Measurements from ENCODE around the gene STX19. TPM values are rescaled to one million over a fixed set of nuclear protein-coding genes. Genes with fewer than 3 reads are reported as not detected.

Gene STX19
- total and polyA plus RNA-seq, 2 experiments from 2014 or later, result 0.12 to 0.47 TPM

DNA sequence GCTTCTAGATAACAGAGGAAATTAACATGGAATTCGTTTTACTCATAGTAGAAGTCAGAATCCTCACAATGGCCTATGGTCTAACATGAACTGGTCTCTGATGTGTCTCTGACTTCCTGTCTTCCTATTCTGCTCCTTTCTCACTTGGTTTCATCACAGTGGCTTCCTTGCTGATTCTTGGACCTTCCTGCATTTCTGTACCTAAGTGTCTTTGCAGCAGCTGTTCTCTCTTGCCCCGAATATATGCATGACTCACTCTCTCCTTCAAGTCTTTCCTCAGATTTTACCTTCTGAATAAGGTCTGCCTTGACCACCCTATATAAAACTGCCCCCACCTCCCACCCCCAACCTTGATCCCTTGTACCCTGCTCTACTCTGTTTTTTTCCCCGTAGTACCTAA is 34.3 kb downstream of the STX19 start:
- H3K4me3 ChIP-seq, result no peak overlapping the region
- DNase-seq (ENCODE audit: low spot score), result no peak
- 83% methylated on average over 3 of the region's 3 CpGs for WGBS (ENCODE audit: low lambda C conversion rate, missing lambda C conversion rate)
- peaks cover 10% of the 10 kb centered on the region for H3K79me2 ChIP-seq
- H3K4me2 ChIP-seq, result no peak overlapping the region
- no peak overlapping the region for H3K27ac ChIP-seq
- no peaks in the 10 kb centered on the region for H4K20me1 ChIP-seq (ENCODE audit: insufficient read depth, poor library complexity, severe bottlenecking)
- no peaks in the 10 kb centered on the region for H3K4me1 ChIP-seq (ENCODE audit: insufficient read depth)
- no peaks in the 10 kb centered on the region for H3K9me3 ChIP-seq (ENCODE audit: low read depth)
- no peak for TF ChIP-seq EZH2 (IDR thresholded peaks at IDR 0.05; ENCODE audit: borderline replicate concordance)
- TF ChIP-seq, protein P1, sequence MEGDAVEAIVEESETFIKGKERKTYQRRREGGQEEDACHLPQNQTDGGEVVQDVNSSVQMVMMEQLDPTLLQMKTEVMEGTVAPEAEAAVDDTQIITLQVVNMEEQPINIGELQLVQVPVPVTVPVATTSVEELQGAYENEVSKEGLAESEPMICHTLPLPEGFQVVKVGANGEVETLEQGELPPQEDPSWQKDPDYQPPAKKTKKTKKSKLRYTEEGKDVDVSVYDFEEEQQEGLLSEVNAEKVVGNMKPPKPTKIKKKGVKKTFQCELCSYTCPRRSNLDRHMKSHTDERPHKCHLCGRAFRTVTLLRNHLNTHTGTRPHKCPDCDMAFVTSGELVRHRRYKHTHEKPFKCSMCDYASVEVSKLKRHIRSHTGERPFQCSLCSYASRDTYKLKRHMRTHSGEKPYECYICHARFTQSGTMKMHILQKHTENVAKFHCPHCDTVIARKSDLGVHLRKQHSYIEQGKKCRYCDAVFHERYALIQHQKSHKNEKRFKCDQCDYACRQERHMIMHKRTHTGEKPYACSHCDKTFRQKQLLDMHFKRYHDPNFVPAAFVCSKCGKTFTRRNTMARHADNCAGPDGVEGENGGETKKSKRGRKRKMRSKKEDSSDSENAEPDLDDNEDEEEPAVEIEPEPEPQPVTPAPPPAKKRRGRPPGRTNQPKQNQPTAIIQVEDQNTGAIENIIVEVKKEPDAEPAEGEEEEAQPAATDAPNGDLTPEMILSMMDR (IDR thresholded peaks at IDR 0.05; ENCODE audit: poor library complexity), result no peak
- no peak for TF ChIP-seq EZH2phosphoT487 (IDR thresholded peaks at IDR 0.05; ENCODE audit: low read depth, severe bottlenecking, unreplicated experiment)
- no peak overlapping the region for H2AFZ ChIP-seq
- no peaks in the 10 kb centered on the region for H3K36me3 ChIP-seq (replicated peaks; ENCODE audit: insufficient read depth, low read depth)
- H3K27me3 ChIP-seq, result no peaks in the 10 kb centered on the region
- no peaks in the 10 kb centered on the region for H3K9me2 ChIP-seq (replicated peaks; ENCODE audit: insufficient read depth)

DNA sequence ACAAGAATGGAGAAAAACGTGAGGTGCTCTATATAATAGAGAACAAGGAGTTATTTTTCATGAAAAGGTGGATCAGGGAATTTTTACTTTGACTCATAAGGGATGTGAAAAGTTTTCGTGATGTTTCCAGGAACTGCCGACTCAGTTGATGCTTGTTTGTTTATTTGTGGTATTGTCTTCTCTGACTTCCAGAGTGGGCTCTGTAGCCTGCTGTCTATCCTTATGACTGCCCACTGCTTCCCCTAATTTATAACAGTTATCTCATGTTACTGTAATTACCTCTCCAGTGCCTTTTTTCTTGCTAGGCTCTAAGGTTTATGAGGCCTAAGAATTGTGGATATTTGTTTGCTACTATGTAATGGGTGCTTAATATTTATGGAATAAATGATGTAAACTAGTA is 36.2 kb downstream of the STX19 start:
- no peak for DNase-seq (ENCODE audit: low spot score)
- TF ChIP-seq, protein P1 (IDR thresholded peaks at IDR 0.05; ENCODE audit: poor library complexity), result no peak
- no peak for TF ChIP-seq EZH2 (IDR thresholded peaks at IDR 0.05; ENCODE audit: borderline replicate concordance)
- TF ChIP-seq EZH2phosphoT487 (IDR thresholded peaks at IDR 0.05; ENCODE audit: low read depth, severe bottlenecking, unreplicated experiment), result no peak
- H3K27ac ChIP-seq, result no peak overlapping the region
- no peaks in the 10 kb centered on the region for H3K9me3 ChIP-seq (ENCODE audit: low read depth)
- no peak overlapping the region for H3K4me3 ChIP-seq
- H3K79me2 ChIP-seq, result peaks cover 10% of the 10 kb centered on the region
- H3K27me3 ChIP-seq, result no peaks in the 10 kb centered on the region
- no peak overlapping the region for H2AFZ ChIP-seq
- H3K4me2 ChIP-seq, result no peak overlapping the region
- no peaks in the 10 kb centered on the region for H3K9me2 ChIP-seq (replicated peaks; ENCODE audit: insufficient read depth)
- no peaks in the 10 kb centered on the region for H3K36me3 ChIP-seq (replicated peaks; ENCODE audit: insufficient read depth, low read depth)
- no peaks in the 10 kb centered on the region for H3K4me1 ChIP-seq (ENCODE audit: insufficient read depth)
- no peaks in the 10 kb centered on the region for H4K20me1 ChIP-seq (ENCODE audit: insufficient read depth, poor library complexity, severe bottlenecking)
- WGBS (ENCODE audit: low lambda C conversion rate, missing lambda C conversion rate), result 72% methylated on average over 3 of the region's 3 CpGs

DNA sequence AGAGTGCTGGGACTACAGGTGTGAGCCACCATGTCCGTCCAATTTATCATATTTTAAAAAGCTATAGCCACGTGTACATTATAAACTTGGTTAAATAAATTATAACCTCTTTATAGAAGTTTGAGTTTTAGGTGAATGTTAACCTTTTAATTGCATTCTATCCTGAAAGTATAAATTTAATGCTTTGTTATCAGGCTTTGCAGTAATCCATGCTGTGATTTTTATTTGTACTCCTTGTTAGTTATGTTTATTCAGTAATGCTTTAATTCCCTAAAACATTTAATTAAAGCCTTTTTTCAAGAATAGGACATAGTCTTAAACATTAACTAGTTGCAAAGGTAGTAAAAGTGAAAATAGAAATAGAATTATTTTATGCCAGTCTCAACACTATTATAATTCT is 36.8 kb downstream of the STX19 start:
- H3K9me3 ChIP-seq (ENCODE audit: low read depth), result no peaks in the 10 kb centered on the region
- no peaks in the 10 kb centered on the region for H3K9me2 ChIP-seq (replicated peaks; ENCODE audit: insufficient read depth)
- no peak overlapping the region for H2AFZ ChIP-seq
- H4K20me1 ChIP-seq (ENCODE audit: insufficient read depth, poor library complexity, severe bottlenecking), result no peaks in the 10 kb centered on the region
- no peak overlapping the region for H3K4me2 ChIP-seq
- 77% methylated on average over 2 of the region's 2 CpGs for WGBS (ENCODE audit: low lambda C conversion rate, missing lambda C conversion rate)
- H3K36me3 ChIP-seq (replicated peaks; ENCODE audit: insufficient read depth, low read depth), result no peaks in the 10 kb centered on the region
- H3K4me3 ChIP-seq, result no peak overlapping the region
- no peaks in the 10 kb centered on the region for H3K27me3 ChIP-seq
- H3K27ac ChIP-seq, result no peak overlapping the region
- DNase-seq (ENCODE audit: low spot score), result no peak
- no peak for TF ChIP-seq EZH2 (IDR thresholded peaks at IDR 0.05; ENCODE audit: borderline replicate concordance)
- no peak for TF ChIP-seq EZH2phosphoT487 (IDR thresholded peaks at IDR 0.05; ENCODE audit: low read depth, severe bottlenecking, unreplicated experiment)
- TF ChIP-seq, protein P1 (IDR thresholded peaks at IDR 0.05; ENCODE audit: poor library complexity), result no peak
- H3K79me2 ChIP-seq, result peaks cover 14% of the 10 kb centered on the region
- H3K4me1 ChIP-seq (ENCODE audit: insufficient read depth), result no peaks in the 10 kb centered on the region

DNA sequence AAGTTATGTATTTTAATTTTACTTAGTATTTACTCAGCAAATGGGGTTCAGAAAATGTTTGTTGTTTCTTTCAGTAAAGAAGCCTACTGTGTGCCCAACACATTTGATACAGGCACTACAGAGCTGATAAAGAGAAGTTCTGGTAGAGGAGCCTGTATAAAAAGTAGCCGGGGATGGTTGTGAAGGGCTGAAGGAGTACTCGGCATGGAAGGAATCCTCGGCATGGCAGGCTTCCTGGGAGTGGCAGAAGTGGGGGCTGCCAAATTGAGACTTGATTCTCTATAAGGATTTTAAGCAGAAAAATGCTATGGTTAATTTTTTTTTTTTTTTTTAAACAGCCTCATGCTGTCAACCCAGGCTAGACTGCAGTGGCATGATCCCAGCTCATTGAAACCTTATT is 39.2 kb downstream of the STX19 start:
- 84% methylated on average over 3 of the region's 3 CpGs for whole genome bisulfite sequencing (ENCODE audit: low lambda C conversion rate, missing lambda C conversion rate)
- TF ChIP-seq, protein P1 (IDR thresholded peaks at IDR 0.05; ENCODE audit: poor library complexity), result no peak
- TF ChIP-seq EZH2phosphoT487 (IDR thresholded peaks at IDR 0.05; ENCODE audit: low read depth, severe bottlenecking, unreplicated experiment) (no peak), EZH2 (IDR thresholded peaks at IDR 0.05; ENCODE audit: borderline replicate concordance) (no peak)
- Histone ChIP-seq H3K4me1 (ENCODE audit: insufficient read depth) (no peaks in the 10 kb centered on the region), H2AFZ (no peak overlapping the region), H3K4me3 (no peak overlapping the region), H3K27ac (no peak overlapping the region), H3K4me2 (no peak overlapping the region), H4K20me1 (ENCODE audit: insufficient read depth, poor library complexity, severe bottlenecking) (no peaks in the 10 kb centered on the region), H3K27me3 (no peaks in the 10 kb centered on the region), H3K9me2 (replicated peaks; ENCODE audit: insufficient read depth) (no peaks in the 10 kb centered on the region), H3K9me3 (ENCODE audit: low read depth) (no peaks in the 10 kb centered on the region), H3K79me2 (peaks cover 26% of the 10 kb centered on the region), H3K36me3 (replicated peaks; ENCODE audit: insufficient read depth, low read depth) (no peaks in the 10 kb centered on the region)
- DNase-seq (ENCODE audit: low spot score), result no peak

All from hepatocyte (in vitro differentiated cells).